Colonic mucosa (tissue), 4 donors: ENCODE results near the gene CEP41. TPM values are rescaled to one million over a fixed set of nuclear protein-coding genes. Genes with fewer than 3 reads are reported as not detected.

Experiments
- DNase-seq: peaks from one replicate; pipeline ENCODE4 v3.0.0-alpha.2; 2020
- H3K27ac ChIP-seq: fragments of 200-600 bp; one replicate; pipeline ENCODE4 v1.8.0; 2021
- H3K27me3 ChIP-seq: fragments of 200-600 bp; one replicate; pipeline ENCODE4 v1.8.0; 2021
- H3K36me3 ChIP-seq: fragments of 200-600 bp; one replicate; pipeline ENCODE4 v1.8.0; 2021
- H3K4me1 ChIP-seq: fragments of 200-600 bp; one replicate; pipeline ENCODE4 v1.8.0; 2021; ENCODE audit warnings: mild to moderate bottlenecking
- H3K4me3 ChIP-seq: fragments of 200-600 bp; one replicate; pipeline ENCODE4 v1.8.0; 2021
- H3K9ac ChIP-seq, 2 donors: one replicate each; pipeline ENCODE4 v1.7.0; 2013; ENCODE audit warnings: control low read depth in 2 of 2, low read depth in 2 of 2, low read length in 2 of 2
- H3K9me3 ChIP-seq: fragments of 200-600 bp; one replicate; pipeline ENCODE4 v1.8.0; 2021
- intact Hi-C: fragments of 100-400 bp; cut with DNase I; formaldehyde crosslinking; loops from one replicate; pipeline ENCODE4 v1.14.1; 2022
- total RNA-seq, 2 donors: library from RNA; stranded (reverse); fragmentation: NEBNext Ultra II Directional in 1 of 2; extraction: Animal tissue kit (Norgen Biotek cat#: 25700) in 1 of 2; gene quantifications; one replicate each; pipeline ENCODE4 v1.2.1, GENCODE V29; 2021
- TF ChIP-seq, protein P1 (sequence below): fragments of 200-600 bp; IDR thresholded peaks from one replicate; pipeline ENCODE4 v1.8.0; 2022; ENCODE audit warnings: antibody characterized with exemption, mild to moderate bottlenecking
- donor health status: healthy.
- donor health status: DM: no; HTN: no; CAD: no.
- donor health status: DM: no; HTN: no; CAD: no.

CEP41 gene
- total RNA-seq, 2 donors from 2014 or later = 6.9 to 13.6 TPM

DNA sequence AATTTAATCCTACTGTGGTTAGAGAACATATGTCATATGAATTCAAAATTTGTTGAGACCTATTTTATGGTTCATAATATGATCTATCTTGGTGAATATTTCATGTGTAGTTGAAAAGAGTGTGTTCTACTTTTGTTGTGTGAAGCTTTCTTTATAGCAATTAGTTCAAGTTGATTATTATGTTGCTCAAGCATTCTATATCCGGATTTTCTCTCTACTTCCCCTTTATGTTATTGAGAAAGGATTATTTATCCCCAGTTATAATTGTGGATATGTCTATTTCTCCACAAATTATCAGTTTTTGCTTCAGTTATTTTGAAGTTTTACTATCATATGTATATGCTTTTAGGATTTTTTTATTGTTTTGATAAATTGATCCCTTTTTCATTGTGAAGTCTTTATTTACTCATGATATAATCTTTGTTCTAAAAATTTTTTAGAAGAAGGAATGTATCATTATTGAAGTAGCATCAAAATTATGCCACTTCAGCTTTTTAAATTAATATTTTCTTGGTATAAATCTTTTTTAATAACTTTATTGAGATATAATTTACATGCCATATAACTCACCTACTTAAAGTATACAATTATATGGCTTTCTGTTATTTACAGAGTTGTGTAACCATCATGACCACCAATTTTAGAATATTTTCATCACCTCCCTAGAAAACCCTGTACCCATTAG lies 39.0 kb upstream of the CEP41 start:
- intact Hi-C loops = no loop called here
- H3K4me1 ChIP-seq = no peaks in the 10 kb centered on the region
- no peak for DNase-seq
- H3K9me3 ChIP-seq = no peaks in the 10 kb centered on the region
- H3K27me3 ChIP-seq = no peaks in the 10 kb centered on the region
- no peaks in the 10 kb centered on the region for H3K36me3 ChIP-seq
- TF ChIP-seq, protein P1, sequence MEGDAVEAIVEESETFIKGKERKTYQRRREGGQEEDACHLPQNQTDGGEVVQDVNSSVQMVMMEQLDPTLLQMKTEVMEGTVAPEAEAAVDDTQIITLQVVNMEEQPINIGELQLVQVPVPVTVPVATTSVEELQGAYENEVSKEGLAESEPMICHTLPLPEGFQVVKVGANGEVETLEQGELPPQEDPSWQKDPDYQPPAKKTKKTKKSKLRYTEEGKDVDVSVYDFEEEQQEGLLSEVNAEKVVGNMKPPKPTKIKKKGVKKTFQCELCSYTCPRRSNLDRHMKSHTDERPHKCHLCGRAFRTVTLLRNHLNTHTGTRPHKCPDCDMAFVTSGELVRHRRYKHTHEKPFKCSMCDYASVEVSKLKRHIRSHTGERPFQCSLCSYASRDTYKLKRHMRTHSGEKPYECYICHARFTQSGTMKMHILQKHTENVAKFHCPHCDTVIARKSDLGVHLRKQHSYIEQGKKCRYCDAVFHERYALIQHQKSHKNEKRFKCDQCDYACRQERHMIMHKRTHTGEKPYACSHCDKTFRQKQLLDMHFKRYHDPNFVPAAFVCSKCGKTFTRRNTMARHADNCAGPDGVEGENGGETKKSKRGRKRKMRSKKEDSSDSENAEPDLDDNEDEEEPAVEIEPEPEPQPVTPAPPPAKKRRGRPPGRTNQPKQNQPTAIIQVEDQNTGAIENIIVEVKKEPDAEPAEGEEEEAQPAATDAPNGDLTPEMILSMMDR = no peak
- H3K4me3 ChIP-seq = no peak overlapping the region
- H3K9ac ChIP-seq = no peak overlapping the region
- H3K27ac ChIP-seq = no peak overlapping the region

DNA sequence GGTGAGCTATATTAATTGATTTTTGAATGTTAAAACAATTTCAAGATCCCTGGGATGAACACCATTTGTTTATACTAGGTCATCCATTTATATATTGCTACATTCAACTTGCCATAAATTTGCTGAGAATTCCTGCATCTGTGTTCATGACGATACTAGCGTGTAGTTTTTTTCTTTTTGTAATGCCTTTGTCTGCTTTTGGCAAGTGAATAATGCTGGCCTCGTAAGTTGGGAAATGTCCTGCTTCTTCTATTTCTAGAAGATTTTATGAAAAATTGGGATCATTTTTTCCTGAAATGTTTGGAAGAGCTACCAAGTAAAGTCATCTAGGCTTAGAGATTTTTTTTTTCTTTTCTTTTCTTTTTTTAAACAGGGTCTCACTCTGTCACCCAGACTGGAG lies 38.2 kb upstream of the CEP41 start:
- Histone ChIP-seq H3K4me3 (no peak overlapping the region), H3K4me1 (no peaks in the 10 kb centered on the region), H3K9me3 (no peaks in the 10 kb centered on the region), H3K9ac (no peak overlapping the region), H3K27me3 (no peaks in the 10 kb centered on the region), H3K36me3 (no peaks in the 10 kb centered on the region), H3K27ac (no peak overlapping the region)
- intact Hi-C loops = no loop called here
- DNase-seq = no peak
- TF ChIP-seq, protein P1 = no peak

DNA sequence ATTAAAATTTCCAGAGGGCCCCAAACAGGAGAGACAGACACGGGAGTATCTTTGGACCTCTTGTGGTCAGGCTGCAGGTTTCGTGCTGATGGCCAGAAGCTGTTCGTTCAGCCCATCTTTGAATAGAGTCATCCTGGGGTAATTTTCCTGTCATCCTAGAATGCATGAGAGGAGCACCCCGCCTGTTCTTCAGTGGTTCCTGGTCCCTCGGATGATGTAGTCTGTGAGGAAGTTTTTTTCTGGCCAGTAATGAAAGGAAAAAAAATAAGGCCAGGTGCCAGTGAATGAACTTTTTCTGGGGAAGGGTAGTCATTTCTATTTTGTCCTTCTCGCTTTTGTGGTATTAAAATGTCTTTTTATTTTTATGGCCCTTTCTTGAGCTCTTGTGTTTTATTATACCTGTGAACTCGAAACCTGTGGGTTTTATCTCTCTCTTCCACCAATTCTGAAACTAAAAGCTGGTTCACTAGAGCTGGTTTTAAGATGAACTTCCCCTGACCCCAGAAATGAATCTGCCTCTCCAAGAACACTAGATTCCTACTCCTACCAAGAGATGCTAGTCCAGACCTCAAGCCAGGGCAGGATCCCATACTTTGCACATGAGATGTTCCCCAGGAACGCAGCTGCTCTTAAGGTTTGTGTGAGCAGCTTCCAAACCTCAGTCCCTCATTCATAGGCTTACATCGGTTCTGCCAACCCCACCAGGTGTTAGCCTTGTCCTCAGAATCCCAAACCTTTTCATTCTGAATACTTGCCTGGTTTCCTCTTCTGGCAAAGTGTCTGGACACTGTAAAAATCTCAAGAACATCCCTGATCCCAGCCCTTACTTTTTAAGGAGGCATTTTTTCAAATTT lies 35.7 kb upstream of the CEP41 start:
- H3K9ac ChIP-seq = no peak overlapping the region
- no peaks in the 10 kb centered on the region for H3K9me3 ChIP-seq
- H3K4me3 ChIP-seq = no peak overlapping the region
- no peak for DNase-seq
- H3K36me3 ChIP-seq = no peaks in the 10 kb centered on the region
- H3K4me1 ChIP-seq = no peaks in the 10 kb centered on the region
- H3K27ac ChIP-seq = no peak overlapping the region
- intact Hi-C loops = no loop called here
- H3K27me3 ChIP-seq = no peaks in the 10 kb centered on the region
- TF ChIP-seq, protein P1 = no peak

DNA sequence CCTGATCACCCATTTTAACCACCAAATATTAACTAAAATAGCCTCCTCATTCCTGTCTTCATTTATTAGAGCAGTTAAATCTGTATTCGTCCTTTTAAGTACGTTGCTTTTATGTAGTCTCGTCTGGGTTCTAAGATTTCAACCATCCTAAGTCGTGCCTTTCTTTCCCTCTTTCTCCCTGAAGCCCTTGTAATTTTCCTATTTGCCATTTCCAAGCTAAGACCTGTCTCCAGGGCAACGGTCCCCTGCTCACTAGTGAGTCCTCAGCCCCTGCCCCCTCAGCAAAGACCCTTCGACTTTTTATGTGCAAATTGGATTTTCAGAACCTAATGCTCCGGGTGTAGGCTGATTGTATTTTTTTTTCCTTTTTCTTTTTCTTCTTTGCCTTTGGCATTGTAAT lies 35.0 kb upstream of the CEP41 start:
- Histone ChIP-seq H3K36me3 (no peaks in the 10 kb centered on the region), H3K4me3 (no peak overlapping the region), H3K9ac (no peak overlapping the region), H3K27ac (no peak overlapping the region), H3K27me3 (no peaks in the 10 kb centered on the region), H3K9me3 (no peaks in the 10 kb centered on the region), H3K4me1 (no peaks in the 10 kb centered on the region)
- intact Hi-C loops = no loop called here
- TF ChIP-seq, protein P1 = no peak
- DNase-seq = no peak

DNA sequence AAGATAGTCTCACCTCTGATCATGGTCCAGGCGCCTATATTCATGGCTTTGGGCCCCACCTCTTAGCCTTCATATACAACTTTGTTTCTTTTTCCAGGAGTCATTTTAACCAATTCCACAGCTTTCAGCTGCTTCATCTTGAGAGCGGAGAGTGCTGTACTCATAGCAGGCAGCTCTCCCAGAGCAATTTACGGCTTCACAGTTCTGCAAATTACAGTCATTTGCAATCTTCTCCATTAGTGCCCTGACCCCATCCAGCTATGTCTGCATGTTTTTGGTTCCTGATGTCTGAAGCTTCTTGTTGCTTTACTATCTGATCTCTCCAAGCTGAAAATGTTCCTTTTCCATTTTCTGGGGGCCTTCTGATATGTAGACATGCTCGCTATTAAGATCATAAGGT lies 33.1 kb upstream of the CEP41 start:
- H3K27ac ChIP-seq = no peak overlapping the region
- no peaks in the 10 kb centered on the region for H3K4me1 ChIP-seq
- TF ChIP-seq, protein P1 = no peak
- no peak overlapping the region for H3K4me3 ChIP-seq
- intact Hi-C loops = no loop called here
- H3K36me3 ChIP-seq = no peaks in the 10 kb centered on the region
- H3K9ac ChIP-seq = no peak overlapping the region
- no peak for DNase-seq
- H3K27me3 ChIP-seq = no peaks in the 10 kb centered on the region
- no peaks in the 10 kb centered on the region for H3K9me3 ChIP-seq
